ENCODE measurements around the gene ASTN2. TPM values are rescaled to one million over a fixed set of nuclear protein-coding genes. Genes with fewer than 3 reads are reported as not detected.
"Not testable (repeated sequence)": the region's sequence is repeated elsewhere in the genome, so short reads cannot be mapped to it uniquely, and the experiment has no call there.

The ASTN2 gene
- total and polyA plus RNA-seq, 2 donors, result 3.1 to 10.2 TPM

GRCh38 chr9:116843863-116844620 lies 570.8 kb downstream of the ASTN2 start:
- H3K4me1 ChIP-seq (ENCODE audit: insufficient read depth), result no peaks in the 10 kb centered on the region
- WGBS, result 52% methylated on average over 7 of the region's 7 CpGs
- DNase-seq (ENCODE audit: extremely low spot score), result no peak
- H3K36me3 ChIP-seq (ENCODE audit: insufficient read depth), result no peaks in the 10 kb centered on the region
- H3K4me3 ChIP-seq (ENCODE audit: low read depth, low read length), result no peak overlapping the region
- no peak overlapping the region for H3K27ac ChIP-seq (ENCODE audit: low read depth)

GRCh38 chr9:116842658-116843057 lies 572.2 kb downstream of the ASTN2 start:
- H3K4me3 ChIP-seq (ENCODE audit: low read depth, low read length), result no peak overlapping the region
- no peaks in the 10 kb centered on the region for H3K36me3 ChIP-seq (ENCODE audit: insufficient read depth)
- no peak for DNase-seq (ENCODE audit: extremely low spot score)
- H3K27ac ChIP-seq (ENCODE audit: low read depth), result no peak overlapping the region
- no peaks in the 10 kb centered on the region for H3K4me1 ChIP-seq (ENCODE audit: insufficient read depth)
- WGBS, result 60% methylated on average over 6 of the region's 6 CpGs

- not testable (repeated sequence) for DNase-seq (ENCODE audit: extremely low spot score); H3K36me3 ChIP-seq (ENCODE audit: insufficient read depth); H3K4me1 ChIP-seq (ENCODE audit: insufficient read depth); H3K4me3 ChIP-seq (ENCODE audit: low read depth, low read length)
- WGBS, result 86% methylated on average over 7 of the region's 7 CpGs
- H3K27ac ChIP-seq (ENCODE audit: low read depth), result peak overlapping the region; percentile 16
Measured at GRCh38 chr9:116838468-116838867, 576.4 kb downstream of the ASTN2 start.

- 48% methylated on average over 5 of the region's 5 CpGs for WGBS
- no peak overlapping the region for H3K4me3 ChIP-seq (ENCODE audit: low read depth, low read length)
- peak overlapping the region; percentile 89 for H3K27ac ChIP-seq (ENCODE audit: low read depth)
- H3K4me1 ChIP-seq (ENCODE audit: insufficient read depth), result no peaks in the 10 kb centered on the region
- DNase-seq (ENCODE audit: extremely low spot score), result peak; percentile 43
- no peaks in the 10 kb centered on the region for H3K36me3 ChIP-seq (ENCODE audit: insufficient read depth)
Measured at GRCh38 chr9:116837018-116837989, 577.6 kb downstream of the ASTN2 start.

- not testable (repeated sequence) for H3K4me1 ChIP-seq (ENCODE audit: insufficient read depth); H3K36me3 ChIP-seq (ENCODE audit: insufficient read depth); H3K27ac ChIP-seq (ENCODE audit: low read depth); H3K4me3 ChIP-seq (ENCODE audit: low read depth, low read length); DNase-seq (ENCODE audit: extremely low spot score)
- 92% methylated on average over 2 of the region's 2 CpGs for WGBS
Measured at GRCh38 chr9:116830321-116830720, 584.5 kb downstream of the ASTN2 start.

- H3K27ac ChIP-seq (ENCODE audit: low read depth), result no peak overlapping the region
- H3K4me3 ChIP-seq (ENCODE audit: low read depth, low read length), result no peak overlapping the region
- no peaks in the 10 kb centered on the region for H3K4me1 ChIP-seq (ENCODE audit: insufficient read depth)
- no peaks in the 10 kb centered on the region for H3K36me3 ChIP-seq (ENCODE audit: insufficient read depth)
- no peak for DNase-seq (ENCODE audit: extremely low spot score)
- 86% methylated on average over 6 of the region's 6 CpGs for WGBS
Measured at GRCh38 chr9:116821633-116822229, 593.1 kb downstream of the ASTN2 start.

GRCh38 chr9:116819116-116819515 lies 595.7 kb downstream of the ASTN2 start:
- no peak overlapping the region for H3K27ac ChIP-seq (ENCODE audit: low read depth)
- H3K4me1 ChIP-seq (ENCODE audit: insufficient read depth), result no peaks in the 10 kb centered on the region
- 60% methylated on average over 1 of the region's 1 CpG for WGBS
- H3K4me3 ChIP-seq (ENCODE audit: low read depth, low read length), result no peak overlapping the region
- no peaks in the 10 kb centered on the region for H3K36me3 ChIP-seq (ENCODE audit: insufficient read depth)
- DNase-seq (ENCODE audit: extremely low spot score), result no peak

GRCh38 chr9:116817762-116818161 lies 597.1 kb downstream of the ASTN2 start:
- no peak for DNase-seq (ENCODE audit: extremely low spot score)
- Histone ChIP-seq H3K4me3 (ENCODE audit: low read depth, low read length) (no peak overlapping the region), H3K27ac (ENCODE audit: low read depth) (no peak overlapping the region), H3K36me3 (ENCODE audit: insufficient read depth) (no peaks in the 10 kb centered on the region), H3K4me1 (ENCODE audit: insufficient read depth) (no peaks in the 10 kb centered on the region)
- 77% methylated on average over 1 of the region's 1 CpG for WGBS

- WGBS, result 68% methylated on average over 2 of the region's 2 CpGs
- Histone ChIP-seq H3K4me3 (ENCODE audit: low read depth, low read length) (no peak overlapping the region), H3K36me3 (ENCODE audit: insufficient read depth) (no peaks in the 10 kb centered on the region), H3K4me1 (ENCODE audit: insufficient read depth) (no peaks in the 10 kb centered on the region), H3K27ac (ENCODE audit: low read depth) (no peak overlapping the region)
- DNase-seq (ENCODE audit: extremely low spot score), result no peak
Measured at GRCh38 chr9:116816484-116816883, 598.4 kb downstream of the ASTN2 start.

GRCh38 chr9:116815835-116816234 lies 599.0 kb downstream of the ASTN2 start:
- H3K4me1 ChIP-seq (ENCODE audit: insufficient read depth), result no peaks in the 10 kb centered on the region
- no peaks in the 10 kb centered on the region for H3K36me3 ChIP-seq (ENCODE audit: insufficient read depth)
- no peak overlapping the region for H3K4me3 ChIP-seq (ENCODE audit: low read depth, low read length)
- H3K27ac ChIP-seq (ENCODE audit: low read depth), result no peak overlapping the region
- 75% methylated on average over 1 of the region's 1 CpG for WGBS
- DNase-seq (ENCODE audit: extremely low spot score), result no peak

- no peak for DNase-seq (ENCODE audit: extremely low spot score)
- H3K36me3 ChIP-seq (ENCODE audit: insufficient read depth), result no peaks in the 10 kb centered on the region
- WGBS, result 46% methylated on average over 1 of the region's 1 CpG
- no peak overlapping the region for H3K4me3 ChIP-seq (ENCODE audit: low read depth, low read length)
- no peaks in the 10 kb centered on the region for H3K4me1 ChIP-seq (ENCODE audit: insufficient read depth)
- H3K27ac ChIP-seq (ENCODE audit: low read depth), result no peak overlapping the region
Measured at GRCh38 chr9:116813031-116813300, 601.9 kb downstream of the ASTN2 start.

GRCh38 chr9:116812231-116813030 lies 602.4 kb downstream of the ASTN2 start:
- Histone ChIP-seq H3K4me3 (ENCODE audit: low read depth, low read length) (no peak overlapping the region), H3K4me1 (ENCODE audit: insufficient read depth) (no peaks in the 10 kb centered on the region), H3K36me3 (ENCODE audit: insufficient read depth) (no peaks in the 10 kb centered on the region), H3K27ac (ENCODE audit: low read depth) (no peak overlapping the region)
- no peak for DNase-seq (ENCODE audit: extremely low spot score)
- WGBS, result 52% methylated on average over 7 of the region's 7 CpGs

- no peaks in the 10 kb centered on the region for H3K36me3 ChIP-seq (ENCODE audit: insufficient read depth)
- H3K27ac ChIP-seq (ENCODE audit: low read depth), result no peak overlapping the region
- no peak for DNase-seq (ENCODE audit: extremely low spot score)
- H3K4me3 ChIP-seq (ENCODE audit: low read depth, low read length), result no peak overlapping the region
- H3K4me1 ChIP-seq (ENCODE audit: insufficient read depth), result no peaks in the 10 kb centered on the region
- WGBS, result 63% methylated on average over 5 of the region's 5 CpGs
Measured at GRCh38 chr9:116809656-116810055, 605.2 kb downstream of the ASTN2 start.

Measured in urinary bladder (tissue), 4 donors.